ENCODE data around the gene LRRFIP2. TPM values are rescaled to one million over a fixed set of nuclear protein-coding genes. Genes with fewer than 3 reads are reported as not detected.

The LRRFIP2 gene
- total and polyA plus RNA-seq, 2 donors (not counting 1 experiment from before 2014, with no cell fraction given): 83.7 to 149 TPM

- TF ChIP-seq CTCF (conservative IDR thresholded peaks at IDR 0.05 in 1 of 2, IDR thresholded peaks at IDR 0.05 in 1 of 2; ENCODE audit: low read depth in 1 of 2, low read length in 2 of 2): no peak
- TF ChIP-seq EZH2 (IDR thresholded peaks at IDR 0.05; ENCODE audit: low read length, missing control alignments): no peak
- H3K9ac ChIP-seq (ENCODE audit: insufficient read depth, low read length): no peak overlapping the region
- no peak overlapping the region for H3K4me3 ChIP-seq (replicated peaks in 1 of 4; ENCODE audit: control extremely low read depth in 1 of 4, insufficient read depth in 1 of 4, low read depth in 3 of 4, low read length in 4 of 4)
- H2AFZ ChIP-seq (ENCODE audit: low read length): no peak overlapping the region
- H3K36me3 ChIP-seq (ENCODE audit: control insufficient read depth, insufficient read depth, low read length): peaks cover 9% of the 10 kb centered on the region
- H3K79me2 ChIP-seq (ENCODE audit: control insufficient read depth, insufficient read depth, low read length): no peaks in the 10 kb centered on the region
- H3K27me3 ChIP-seq (ENCODE audit: control insufficient read depth, insufficient read depth, low read length): no peaks in the 10 kb centered on the region
- H3K9me3 ChIP-seq (ENCODE audit: control insufficient read depth, insufficient read depth, low read depth, low read length): no peaks in the 10 kb centered on the region
- no peaks in the 10 kb centered on the region for H4K20me1 ChIP-seq (ENCODE audit: control insufficient read depth, extremely low read depth, insufficient read depth, low read length)
- no peak overlapping the region for H3K27ac ChIP-seq (ENCODE audit: insufficient read depth, low read length)
- H3K4me1 ChIP-seq (ENCODE audit: control insufficient read depth, extremely low read depth, insufficient read depth, low read length): peaks cover 2% of the 10 kb centered on the region
- no peak overlapping the region for H3K4me2 ChIP-seq (ENCODE audit: extremely low read depth, insufficient read depth, low read length)
- DNase-seq (ENCODE audit: low read depth in 2 of 2): no peak
These were observed 146.1 kb downstream of the LRRFIP2 start for GRCh38 chr3:37028329-37028728.

GRCh38 chr3:37026851-37027250 is 147.5 kb downstream of the LRRFIP2 start:
- no peaks in the 10 kb centered on the region for H3K9me3 ChIP-seq (ENCODE audit: control insufficient read depth, insufficient read depth, low read depth, low read length)
- no peak overlapping the region for H3K9ac ChIP-seq (ENCODE audit: insufficient read depth, low read length)
- no peak overlapping the region for H3K4me3 ChIP-seq (replicated peaks in 1 of 4; ENCODE audit: control extremely low read depth in 1 of 4, insufficient read depth in 1 of 4, low read depth in 3 of 4, low read length in 4 of 4)
- no peaks in the 10 kb centered on the region for H3K27me3 ChIP-seq (ENCODE audit: control insufficient read depth, insufficient read depth, low read length)
- peaks cover 2% of the 10 kb centered on the region for H3K4me1 ChIP-seq (ENCODE audit: control insufficient read depth, extremely low read depth, insufficient read depth, low read length)
- DNase-seq (ENCODE audit: low read depth in 2 of 2): no peak
- no peak for TF ChIP-seq CTCF (conservative IDR thresholded peaks at IDR 0.05 in 1 of 2, IDR thresholded peaks at IDR 0.05 in 1 of 2; ENCODE audit: low read depth in 1 of 2, low read length in 2 of 2)
- peaks cover 14% of the 10 kb centered on the region for H3K36me3 ChIP-seq (ENCODE audit: control insufficient read depth, insufficient read depth, low read length)
- no peak overlapping the region for H3K27ac ChIP-seq (ENCODE audit: insufficient read depth, low read length)
- H4K20me1 ChIP-seq (ENCODE audit: control insufficient read depth, extremely low read depth, insufficient read depth, low read length): no peaks in the 10 kb centered on the region
- no peaks in the 10 kb centered on the region for H3K79me2 ChIP-seq (ENCODE audit: control insufficient read depth, insufficient read depth, low read length)
- H2AFZ ChIP-seq (ENCODE audit: low read length): no peak overlapping the region
- H3K4me2 ChIP-seq (ENCODE audit: extremely low read depth, insufficient read depth, low read length): no peak overlapping the region

- H3K4me2 ChIP-seq (ENCODE audit: extremely low read depth, insufficient read depth, low read length): no peak overlapping the region
- TF ChIP-seq CTCF (conservative IDR thresholded peaks at IDR 0.05 in 1 of 2, IDR thresholded peaks at IDR 0.05 in 1 of 2; ENCODE audit: low read depth in 1 of 2, low read length in 2 of 2) (no peak), EZH2 (IDR thresholded peaks at IDR 0.05; ENCODE audit: low read length, missing control alignments) (no peak)
- no peaks in the 10 kb centered on the region for H3K27me3 ChIP-seq (ENCODE audit: control insufficient read depth, insufficient read depth, low read length)
- peaks cover 15% of the 10 kb centered on the region for H3K36me3 ChIP-seq (ENCODE audit: control insufficient read depth, insufficient read depth, low read length)
- DNase-seq (ENCODE audit: low read depth in 2 of 2): no peak
- H3K9ac ChIP-seq (ENCODE audit: insufficient read depth, low read length): no peak overlapping the region
- no peaks in the 10 kb centered on the region for H3K79me2 ChIP-seq (ENCODE audit: control insufficient read depth, insufficient read depth, low read length)
- H3K4me1 ChIP-seq (ENCODE audit: control insufficient read depth, extremely low read depth, insufficient read depth, low read length): peaks cover 2% of the 10 kb centered on the region
- H3K9me3 ChIP-seq (ENCODE audit: control insufficient read depth, insufficient read depth, low read depth, low read length): no peaks in the 10 kb centered on the region
- no peak overlapping the region for H3K4me3 ChIP-seq (replicated peaks in 1 of 4; ENCODE audit: control extremely low read depth in 1 of 4, insufficient read depth in 1 of 4, low read depth in 3 of 4, low read length in 4 of 4)
- no peak overlapping the region for H3K27ac ChIP-seq (ENCODE audit: insufficient read depth, low read length)
- no peaks in the 10 kb centered on the region for H4K20me1 ChIP-seq (ENCODE audit: control insufficient read depth, extremely low read depth, insufficient read depth, low read length)
- H2AFZ ChIP-seq (ENCODE audit: low read length): no peak overlapping the region
These were observed 148.6 kb downstream of the LRRFIP2 start for GRCh38 chr3:37025561-37026335.

Data from fibroblast of lung (primary cell).